ENCODE results near the gene GABBR2. TPM values are rescaled to one million over a fixed set of nuclear protein-coding genes. Genes with fewer than 3 reads are reported as not detected.

The GABBR2 gene
- total and polyA plus RNA-seq, 9 of the 15 experiments (the other 6 are each of a cell fraction or from before 2014, with no cell fraction given), result 0.15 to 1.9 (median 0.32) TPM

DNA sequence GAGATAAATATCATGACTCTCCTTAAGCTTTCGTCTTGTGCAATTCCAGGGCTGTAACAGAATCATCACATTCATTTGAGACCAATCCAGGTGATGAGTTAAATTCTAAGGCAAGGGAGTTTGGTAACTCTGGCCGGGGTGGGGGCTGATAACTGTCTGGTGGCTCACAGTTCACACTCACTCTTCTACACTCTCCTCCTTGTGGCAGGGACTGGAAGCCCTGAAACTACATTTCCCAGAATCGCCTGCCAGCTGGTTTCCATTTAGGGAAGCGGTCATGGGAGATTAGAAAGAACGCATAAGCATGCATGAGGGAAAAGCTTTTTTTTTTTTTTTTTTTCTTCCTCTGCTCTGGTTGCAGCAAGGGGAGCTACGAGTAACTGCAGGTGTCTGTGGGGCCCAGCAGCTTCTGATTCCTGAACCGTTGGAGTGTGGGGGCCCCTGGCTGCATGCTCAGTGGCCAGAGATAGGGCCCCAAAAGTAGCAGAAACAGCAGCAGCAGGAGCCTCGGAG lies 298.5 kb downstream of the GABBR2 start (continued):
- TF ChIP-seq, protein P1, sequence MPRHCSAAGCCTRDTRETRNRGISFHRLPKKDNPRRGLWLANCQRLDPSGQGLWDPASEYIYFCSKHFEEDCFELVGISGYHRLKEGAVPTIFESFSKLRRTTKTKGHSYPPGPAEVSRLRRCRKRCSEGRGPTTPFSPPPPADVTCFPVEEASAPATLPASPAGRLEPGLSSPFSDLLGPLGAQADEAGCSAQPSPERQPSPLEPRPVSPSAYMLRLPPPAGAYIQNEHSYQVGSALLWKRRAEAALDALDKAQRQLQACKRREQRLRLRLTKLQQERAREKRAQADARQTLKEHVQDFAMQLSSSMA (CRISPR knock-in tag; IDR thresholded peaks at IDR 0.05), result no peak
- TF ChIP-seq TARDBP (IDR thresholded peaks at IDR 0.05), result 0 out of 2 replicates have a peak, but pooled peaks have one; percentile 42
- peak; percentile 72 for TF ChIP-seq MGA (IDR thresholded peaks at IDR 0.05)
- peak; percentile 24 for TF ChIP-seq TBP (optimal IDR thresholded peaks at IDR 0.05; ENCODE audit: low read depth, low read length)
- TF ChIP-seq SNIP1 (IDR thresholded peaks at IDR 0.05; ENCODE audit: low read depth), result no peak
- TF ChIP-seq JUND (IDR thresholded peaks at IDR 0.05; ENCODE audit: borderline replicate concordance, low read depth, low read length), result peak; percentile 12; the same call in 1 of the 2 replicates
- peak; percentile 62; the same call in 2 of the 3 replicates for TF ChIP-seq JUND (tag; IDR thresholded peaks at IDR 0.05; ENCODE audit: borderline replicate concordance, low read depth, low read length)
- TF ChIP-seq ZEB2 (IDR thresholded peaks at IDR 0.05), result no peak
- TF ChIP-seq, protein P2, sequence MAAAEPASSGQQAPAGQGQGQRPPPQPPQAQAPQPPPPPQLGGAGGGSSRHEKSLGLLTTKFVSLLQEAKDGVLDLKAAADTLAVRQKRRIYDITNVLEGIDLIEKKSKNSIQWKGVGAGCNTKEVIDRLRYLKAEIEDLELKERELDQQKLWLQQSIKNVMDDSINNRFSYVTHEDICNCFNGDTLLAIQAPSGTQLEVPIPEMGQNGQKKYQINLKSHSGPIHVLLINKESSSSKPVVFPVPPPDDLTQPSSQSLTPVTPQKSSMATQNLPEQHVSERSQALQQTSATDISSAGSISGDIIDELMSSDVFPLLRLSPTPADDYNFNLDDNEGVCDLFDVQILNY (CRISPR knock-in tag; IDR thresholded peaks at IDR 0.05), result no peak
- peak; percentile 27; the same call in 1 of the 2 replicates for TF ChIP-seq MAFF (IDR thresholded peaks at IDR 0.05; ENCODE audit: low read length)
- TF ChIP-seq DDX20 (tag; IDR thresholded peaks at IDR 0.05; ENCODE audit: low read depth), result no peak
- TF ChIP-seq CHCHD3 (CRISPR knock-in tag; IDR thresholded peaks at IDR 0.05), result no peak
- peak; percentile 20; the same call in 1 of the 2 replicates for TF ChIP-seq EP300 (IDR thresholded peaks at IDR 0.05; ENCODE audit: low read length)
- no peak for TF ChIP-seq NR2C2 (CRISPR knock-in tag; IDR thresholded peaks at IDR 0.05)
- TF ChIP-seq NR2C2 (tag; IDR thresholded peaks at IDR 0.05), result peak; percentile 33; the same call in 1 of the 2 replicates

All from K562 (cell line).